HUDEP-2 (cell line): Measurements from ENCODE around the gene FSD2.
"Not testable (repeated sequence)": the region's sequence is repeated elsewhere in the genome, so short reads cannot be mapped to it uniquely, and the experiment has no call there.

Experiments used
- DNase-seq, 76 experiments: peaks; one replicate each; lab custom pipeline; 2025; ENCODE audit not compliant: unreplicated experiment in 76 of 76; lab: John Stamatoyannopoulos, UW

FSD2 gene

DNA sequence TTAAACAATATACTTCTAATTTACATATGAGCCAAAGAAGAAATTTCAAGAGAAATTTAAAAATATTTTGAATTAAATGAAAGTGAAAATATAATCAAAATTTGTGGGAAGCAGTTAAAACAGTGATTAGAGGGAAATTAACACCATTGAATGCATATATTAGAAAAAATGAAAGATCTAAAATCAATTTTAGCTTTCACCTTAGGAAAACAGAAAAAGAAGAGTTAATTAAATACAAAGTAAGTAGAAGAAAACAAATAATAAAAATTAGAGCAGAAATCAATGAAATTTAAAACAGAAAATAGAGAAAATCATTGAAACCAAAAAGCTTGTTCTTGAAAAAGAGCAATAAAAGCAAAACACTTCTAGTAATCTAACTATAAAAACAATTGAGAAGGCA, 57.6 kb downstream of the FSD2 start:
- no peak for DNase-seq

DNA sequence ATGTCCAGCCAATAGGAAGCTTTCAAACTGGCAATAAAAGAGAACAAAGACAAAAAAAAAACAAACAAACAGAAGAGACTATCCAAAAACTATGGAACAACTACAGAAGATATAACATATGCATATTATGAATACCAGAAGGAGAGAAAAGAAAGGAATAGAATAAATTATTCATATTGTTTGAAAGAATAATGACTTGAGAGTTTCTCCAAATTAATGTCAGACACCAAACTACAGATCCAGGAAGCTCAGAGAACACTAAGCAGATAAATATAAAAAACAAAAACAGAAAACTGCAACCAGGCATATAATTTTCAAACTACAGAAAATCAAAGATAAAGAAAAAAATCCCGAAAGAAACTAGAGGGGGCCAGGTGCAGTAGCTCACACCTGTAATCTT, 62.1 kb downstream of the FSD2 start:
- no peak for DNase-seq

DNA sequence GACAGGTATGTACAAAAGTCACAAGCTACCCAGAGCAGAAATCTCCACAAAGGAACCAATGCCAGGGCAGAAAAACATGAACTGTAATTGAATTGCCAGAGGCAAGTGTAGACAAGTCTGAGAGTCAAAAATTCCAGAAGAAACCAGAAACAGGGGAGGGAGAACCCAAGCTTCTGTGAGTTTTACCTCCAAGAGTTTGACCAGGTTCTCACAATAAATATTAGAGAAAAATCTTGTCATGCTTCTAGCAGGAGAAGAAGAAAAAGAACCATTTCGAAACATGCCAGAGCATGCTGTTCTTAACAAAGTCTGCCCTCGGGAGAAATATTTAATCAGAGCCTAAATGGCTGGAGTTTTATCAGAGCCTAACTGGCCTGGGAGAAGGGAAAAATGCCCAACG, 63.7 kb downstream of the FSD2 start:
- DNase-seq, result no peak

DNA sequence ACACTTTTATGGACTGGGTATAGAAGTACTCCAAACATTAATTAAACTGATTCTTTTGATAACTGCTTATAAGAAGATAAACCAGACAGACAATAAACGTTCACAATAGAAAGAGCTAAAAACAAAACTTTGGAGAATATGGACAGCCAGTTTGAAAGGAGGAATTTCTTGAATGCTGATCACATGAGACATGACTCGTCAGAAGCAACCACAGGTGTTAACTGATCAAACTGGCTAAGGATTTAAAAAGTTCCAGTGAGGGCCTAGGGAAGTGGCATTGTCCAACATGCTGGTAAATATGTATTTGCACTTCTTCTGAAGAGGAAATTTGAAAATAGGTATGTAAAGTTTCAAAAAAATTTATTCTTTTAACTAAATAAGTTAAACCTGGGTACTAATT, 66.8 kb downstream of the FSD2 start:
- DNase-seq, result no peak

DNA sequence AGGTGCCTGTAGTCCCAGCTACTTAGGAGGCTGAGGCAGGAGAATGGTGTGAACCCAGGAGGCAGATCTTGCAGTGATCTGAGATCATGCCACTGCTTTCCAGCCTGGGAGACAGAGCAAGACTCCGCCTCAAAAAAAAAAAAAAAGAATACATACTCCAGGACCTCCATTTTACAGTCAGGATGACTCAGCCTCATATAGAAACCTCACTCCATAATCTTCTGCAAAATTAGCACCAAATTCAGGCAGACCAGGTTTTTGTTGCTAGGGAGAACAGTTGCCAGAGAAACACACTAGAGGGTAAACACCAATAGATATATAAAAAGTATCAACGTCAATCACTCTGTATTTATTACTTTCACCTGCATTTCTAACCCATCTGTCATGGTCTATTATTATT, 67.9 kb downstream of the FSD2 start:
- no peak for DNase-seq

DNA sequence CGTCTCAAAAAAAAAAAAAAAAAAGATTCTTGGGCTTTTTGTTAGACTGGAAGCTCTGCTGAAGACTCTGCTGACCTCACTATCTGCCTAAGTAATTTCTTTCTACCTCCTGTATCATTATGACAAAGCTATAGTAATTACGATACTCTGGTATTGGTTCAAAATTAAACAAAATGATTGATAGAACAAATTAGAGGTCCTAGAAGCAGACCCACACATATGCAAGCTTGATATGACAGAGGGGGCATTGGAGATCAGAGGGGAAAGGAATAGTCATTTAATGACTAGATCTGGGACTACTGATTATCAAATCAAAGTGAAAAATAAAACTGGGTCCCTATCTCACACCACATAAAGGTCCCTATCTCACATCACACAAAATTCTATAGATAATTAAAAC, 74.3 kb downstream of the FSD2 start:
- no peak for DNase-seq

DNA sequence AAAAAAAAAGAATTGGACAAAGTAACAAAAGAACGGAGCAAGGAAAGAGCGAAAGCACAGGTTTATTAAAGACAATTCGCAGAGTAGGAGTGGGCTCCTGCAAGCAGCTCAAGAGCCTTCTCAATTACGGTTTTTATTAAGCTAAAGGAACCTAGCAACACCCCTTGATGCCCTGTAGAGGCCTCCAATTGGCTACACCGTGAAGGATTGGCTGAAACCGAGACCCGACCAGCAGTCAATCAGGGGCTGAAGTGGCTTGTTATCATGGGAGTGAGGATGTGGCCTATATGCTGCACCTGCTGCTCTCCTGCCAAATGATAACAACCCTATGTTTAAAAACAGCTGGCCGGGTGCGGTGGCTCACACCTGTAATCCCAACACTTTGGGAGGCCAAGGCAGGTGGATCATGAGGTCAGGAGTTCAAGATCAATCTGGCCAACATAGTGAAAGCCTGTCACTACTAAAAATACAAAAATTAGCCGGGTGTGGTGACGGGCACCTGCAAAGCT, 75.8 kb downstream of the FSD2 start:
- no peak for DNase-seq

DNA sequence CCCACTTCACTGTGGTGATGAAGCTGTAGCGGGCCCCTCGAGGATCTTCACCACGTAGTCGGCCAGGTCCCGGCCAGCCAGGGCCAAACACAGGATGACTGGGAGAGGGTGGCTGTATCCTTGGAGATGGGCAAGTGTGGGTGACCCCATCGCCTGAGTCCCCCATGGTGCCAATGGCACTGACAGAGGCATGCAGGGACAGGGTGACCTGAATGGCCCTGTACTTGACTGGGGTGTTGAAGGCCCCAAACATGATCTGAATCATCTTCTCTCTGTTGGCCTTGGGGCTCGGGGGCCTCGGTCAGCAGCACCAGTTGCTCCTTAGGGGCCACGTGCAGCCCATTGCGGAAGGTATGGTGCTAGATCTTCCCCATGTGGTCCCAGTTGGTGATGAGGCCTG, 79.1 kb downstream of the FSD2 start:
- no peak for DNase-seq

DNA sequence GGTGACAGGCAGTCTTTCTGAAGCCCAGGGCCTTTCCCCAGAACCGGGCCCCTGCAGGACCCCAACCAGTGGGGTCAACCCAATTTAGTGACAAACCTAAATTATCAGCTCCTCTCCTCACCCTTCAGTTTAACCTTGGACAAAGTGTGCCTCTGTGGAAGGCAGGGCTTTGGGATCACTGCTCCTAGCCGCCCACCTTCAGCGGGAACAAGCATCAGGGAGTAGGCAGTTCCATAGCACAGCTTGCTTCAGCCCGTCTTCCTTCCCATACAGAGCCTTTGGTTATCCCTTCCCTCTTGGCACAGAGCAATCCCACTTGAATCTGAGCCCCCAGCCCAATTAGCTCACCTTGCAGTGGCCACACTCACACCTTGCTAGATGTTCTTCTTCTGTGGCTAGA, 90.9 kb downstream of the FSD2 start:
- no peak for DNase-seq

DNA sequence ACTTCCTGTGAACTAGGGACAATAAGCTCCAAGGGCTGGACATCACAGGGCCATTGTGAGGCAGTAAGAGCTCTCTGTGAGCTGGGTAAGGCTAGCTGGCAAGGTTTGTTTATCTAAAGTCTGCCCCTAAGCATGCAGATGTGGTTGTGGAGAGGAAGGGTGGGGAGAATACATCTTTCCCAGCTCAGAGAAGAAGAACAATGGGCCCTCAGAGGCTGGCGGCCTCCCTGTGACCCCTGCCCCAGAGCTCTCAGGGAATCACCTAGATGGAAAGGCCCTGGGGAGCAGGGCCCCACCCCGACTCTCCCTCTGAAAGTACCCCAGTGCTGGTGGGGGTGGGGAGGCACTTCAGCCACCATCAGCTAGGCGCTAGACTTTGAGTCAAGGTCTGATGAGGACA, 91.9 kb downstream of the FSD2 start:
- DNase-seq, result no peak

DNA sequence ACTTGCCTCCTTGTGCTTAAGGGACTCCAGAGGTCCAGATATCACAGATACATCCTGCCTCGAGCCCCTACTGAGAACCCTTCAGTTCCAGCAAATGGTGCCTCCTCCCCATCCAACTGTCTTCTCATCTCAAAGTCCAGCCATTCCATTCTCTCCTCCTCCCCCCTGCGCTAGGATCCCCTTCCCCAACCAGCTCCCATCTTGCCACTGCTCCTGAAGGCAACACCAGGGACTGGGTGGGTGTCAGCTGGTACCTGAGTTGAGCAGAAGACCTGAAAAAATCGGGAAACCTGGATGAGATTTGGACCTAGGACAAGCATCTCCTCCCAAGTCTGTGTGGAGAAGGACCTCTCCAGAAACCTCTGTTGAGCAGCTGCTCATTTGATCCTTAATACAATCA, 93.8 kb downstream of the FSD2 start:
- DNase-seq, result no peak

DNA sequence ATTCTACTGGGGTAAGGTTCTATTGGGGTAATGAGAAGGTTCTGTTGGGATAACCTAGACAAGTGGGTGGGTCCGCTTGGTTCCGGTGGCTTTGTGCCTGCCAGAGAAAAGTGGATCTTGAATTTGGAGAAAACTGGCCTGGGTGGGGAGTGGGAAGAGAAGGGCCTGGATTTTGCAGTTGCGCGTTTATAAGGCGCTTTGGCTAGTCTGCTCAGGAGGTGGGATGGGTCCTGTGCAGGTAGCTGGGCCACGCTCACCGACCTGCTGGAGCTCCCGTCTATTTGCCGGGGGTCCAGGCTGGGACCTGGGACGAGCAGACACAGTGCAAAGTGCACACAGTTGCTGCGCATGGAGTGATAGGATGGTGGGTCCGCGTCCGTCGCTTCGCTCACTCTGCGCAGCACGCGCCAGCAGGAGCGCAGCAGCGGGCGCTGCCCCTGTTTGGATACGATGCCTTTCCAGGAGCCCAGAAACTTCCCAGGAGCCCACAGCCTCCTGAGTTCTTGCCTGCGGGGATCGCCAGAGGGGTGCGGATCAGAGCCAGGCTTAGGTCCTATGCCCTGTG, 94.9 kb downstream of the FSD2 start:
- DNase-seq, result no peak

DNA sequence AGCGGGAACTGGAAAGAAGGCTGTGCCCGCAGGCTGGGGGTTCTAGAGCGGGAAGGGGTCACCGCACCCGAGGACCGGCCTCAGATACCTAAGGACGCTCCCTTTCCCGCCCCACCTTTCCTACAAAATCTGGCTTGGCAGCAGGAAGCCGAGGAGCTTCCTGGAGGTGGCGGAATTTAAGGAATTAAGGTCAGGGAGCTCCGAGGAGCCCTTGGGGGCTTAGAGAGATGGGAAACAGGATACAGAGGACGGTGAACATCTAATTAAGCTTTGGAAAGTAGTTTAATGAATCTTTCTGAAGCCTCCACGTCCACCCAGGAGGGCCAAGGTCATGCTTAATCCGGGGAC, 95.7 kb downstream of the FSD2 start:
- DNase-seq, result no peak

DNA sequence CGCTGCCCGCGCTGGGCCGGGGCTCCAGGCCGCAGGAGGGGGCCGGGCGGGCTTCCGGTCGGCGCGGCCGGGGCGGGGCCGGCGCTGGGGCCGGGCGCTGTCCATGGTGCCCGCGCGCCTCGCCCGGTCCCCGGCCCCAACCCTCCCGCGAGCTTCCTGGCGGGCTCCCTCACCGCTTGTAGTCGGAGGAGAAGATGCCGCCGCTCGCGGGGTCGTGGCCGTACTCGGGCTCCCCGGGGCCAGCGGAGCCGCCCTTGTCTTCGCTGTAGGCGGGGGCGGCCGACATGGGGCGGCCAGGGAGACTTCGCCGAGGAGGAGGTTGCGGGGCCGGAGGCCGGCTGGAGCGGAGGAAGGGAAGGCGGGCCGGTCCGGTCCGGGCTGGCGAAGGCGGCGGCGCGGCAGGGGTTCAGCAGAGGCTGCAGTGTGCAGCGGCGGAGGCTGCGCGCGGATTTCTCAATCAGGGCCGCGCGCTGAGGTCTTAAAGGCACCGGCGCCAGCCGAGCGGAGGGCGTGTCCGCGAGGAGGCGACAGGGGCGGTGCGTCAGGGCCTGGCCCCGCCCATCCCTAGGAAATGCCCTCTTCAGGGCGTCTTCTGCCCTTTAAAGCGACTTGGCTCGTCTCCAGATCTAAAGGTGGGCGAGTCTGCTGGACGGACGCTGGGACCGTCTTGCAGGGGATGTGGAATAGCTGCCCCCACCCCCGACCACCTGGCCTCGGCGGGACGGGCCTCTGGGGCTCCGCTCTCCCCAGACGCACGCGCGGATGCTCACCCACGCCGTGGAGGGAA, 96.3 kb downstream of the FSD2 start, which contains the start of gene AP3B2:
Gene AP3B2 (minus strand): TSS at position 455 of the 787 bp plus-strand sequence. CDS start 169 bp downstream, at position 286.
- DNase-seq, result peak in 56 of 76 experiments; percentile 2 to 61 (median 38)

DNA sequence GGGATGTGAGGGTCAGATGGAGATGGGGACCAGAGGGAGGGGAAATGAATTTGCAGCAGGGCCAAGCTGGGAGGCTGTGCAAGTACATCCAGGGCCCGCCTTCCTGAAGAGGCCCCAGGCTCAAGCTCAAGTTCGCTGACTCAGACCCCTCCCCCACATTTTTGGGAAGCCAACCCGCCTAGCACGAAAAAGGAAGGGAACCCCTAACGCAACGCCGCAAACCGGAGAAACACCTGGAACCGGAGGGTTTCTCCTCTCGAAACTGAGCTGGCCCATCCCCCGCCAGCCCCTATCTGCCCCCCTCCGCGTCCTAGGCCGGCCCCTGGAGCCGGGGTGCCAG, 96.8 kb downstream of the FSD2 start:
- no peak for DNase-seq

DNA sequence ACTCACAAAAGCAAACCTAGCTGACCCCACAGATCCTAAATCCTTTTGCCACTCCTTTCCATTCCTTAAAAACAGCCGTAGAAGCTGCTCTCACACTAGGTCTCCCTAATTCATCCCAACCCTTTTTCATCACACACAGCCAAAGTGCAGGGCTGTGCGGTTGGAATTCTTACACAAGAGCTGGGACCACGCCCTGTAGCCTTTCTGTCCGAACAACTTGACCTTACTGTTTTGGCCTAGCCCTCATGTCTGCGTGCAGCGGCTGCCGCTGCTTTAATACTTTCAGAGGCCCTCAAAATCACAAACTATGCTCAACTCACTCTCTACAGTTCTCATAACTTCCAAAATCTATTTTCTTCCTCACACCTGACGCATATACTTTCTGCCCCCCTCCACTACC, 100.0 kb downstream of the FSD2 start:
- not testable (repeated sequence) for DNase-seq
